OCI-LY7 (cell line): ENCODE results near the gene GNB1L. TPM values are rescaled to one million over a fixed set of nuclear protein-coding genes. Genes with fewer than 3 reads are reported as not detected.

Source experiments
- BruUV-seq: library from RNA; stranded (reverse); fragments of 400-500 nt; replicated peaks from 2 replicates; lab custom pipeline; 2021; lab: Mats Ljungman, UMichigan
- CTCF ChIA-PET: fragments of 300-600 bp; sonication (Branson Sonifier 250); formaldehyde crosslinking; loops from one replicate; lab custom pipeline; 2022; ENCODE audit warnings: antibody characterized with exemption; ENCODE audit not compliant: unreplicated experiment; lab: Charles Lee
- POLR2A ChIA-PET: fragments of 300-600 bp; sonication (Branson Sonifier 250); formaldehyde crosslinking; loops from one replicate; lab custom pipeline; 2022; ENCODE audit warnings: antibody characterized with exemption; lab: Charles Lee
- DNase-seq: peaks from one replicate; pipeline ENCODE4 v3.0.0-alpha.2; 2015; ENCODE audit warnings: low spot score
- H2AFZ ChIP-seq: fragments of 200-600 bp; sonication (generic), shearing (Covaris generic); 2 replicates; pipeline ENCODE4 v1.6.1; 2014; ENCODE audit warnings: mild to moderate bottlenecking, antibody characterized with exemption, low read length, moderate library complexity
- H3K27ac ChIP-seq: fragments of 200-600 bp; sonication (generic); 2 replicates; pipeline ENCODE4 v1.5.1; 2014; ENCODE audit warnings: mixed run types, low read depth, mild to moderate bottlenecking, moderate library complexity, low read length, inconsistent platforms; ENCODE audit not compliant: poor library complexity, severe bottlenecking
- H3K36me3 ChIP-seq: fragments of 200-600 bp; sonication (generic); 2 replicates; pipeline ENCODE4 v1.6.1; 2014; ENCODE audit warnings: mild to moderate bottlenecking, antibody characterized with exemption, low read length, moderate library complexity, mixed read lengths; ENCODE audit not compliant: insufficient read depth
- H3K4me1 ChIP-seq: fragments of 200-600 bp; sonication (generic); 2 replicates; pipeline ENCODE4 v1.5.1; 2014; ENCODE audit warnings: mild to moderate bottlenecking, low read length; ENCODE audit not compliant: insufficient read depth, poor library complexity, severe bottlenecking
- H3K4me2 ChIP-seq: fragments of 200-600 bp; sonication (generic); 2 replicates; pipeline ENCODE4 v1.6.1; 2014; ENCODE audit warnings: mild to moderate bottlenecking, low read length
- H3K4me3 ChIP-seq: fragments of 200-600 bp; sonication (generic); 2 replicates; pipeline ENCODE4 v1.5.1; 2014; ENCODE audit warnings: mild to moderate bottlenecking, low read depth, low read length; ENCODE audit not compliant: poor library complexity, severe bottlenecking
- H3K79me2 ChIP-seq: fragments of 200-600 bp; sonication (generic); 2 replicates; pipeline ENCODE4 v1.6.1; 2016; ENCODE audit warnings: low read depth, mild to moderate bottlenecking, low read length, moderate library complexity, mixed read lengths; ENCODE audit not compliant: insufficient read depth
- H3K9me2 ChIP-seq: fragments of 200-600 bp; sonication (generic); 2 replicates; pipeline ENCODE4 v1.6.1; 2016; ENCODE audit warnings: mild to moderate bottlenecking, low read length, mixed read lengths; ENCODE audit not compliant: insufficient read depth
- H3K9me3 ChIP-seq: fragments of 200-600 bp; sonication (generic); 2 replicates; pipeline ENCODE4 v1.6.1; 2014; ENCODE audit warnings: mild to moderate bottlenecking, mixed run types, low read length, mixed read lengths
- H4K20me1 ChIP-seq: fragments of 200-600 bp; sonication (generic); 2 replicates; pipeline ENCODE4 v1.6.1; 2014; ENCODE audit warnings: mild to moderate bottlenecking, antibody characterized with exemption, low read length, moderate library complexity, mixed read lengths; ENCODE audit not compliant: insufficient read depth
- EZH2phosphoT487 ChIP-seq: fragments of 200-600 bp; sonication (generic); IDR thresholded peaks from 2 replicates; pipeline ENCODE4 v1.6.1; 2018; ENCODE audit warnings: low read depth, borderline replicate concordance, mild to moderate bottlenecking, mixed run types, antibody characterized with exemption, low read length, moderate library complexity, mixed read lengths
- intact Hi-C: fragments of 100-400 bp; cut with micrococcal nuclease; formaldehyde crosslinking; loops from one replicate; pipeline ENCODE4 v1.10.0; 2022; ENCODE audit not compliant: unreplicated experiment
- total RNA-seq, 2 experiments: library from RNA; depleted of rRNA in 1 of 2; stranded (reverse); fragments of >200 nt in 1 of 2; shearing (Covaris generic) in 1 of 2; gene quantifications; 2 replicates each; pipeline ENCODE4 v1.2.3, GENCODE V29; 2014 to 2022
- TF ChIP-seq, protein P1 (sequence below): fragments of 200-600 bp; sonication (generic); conservative IDR thresholded peaks from 2 replicates; pipeline ENCODE4 v1.5.1; 2014; ENCODE audit warnings: mild to moderate bottlenecking, antibody characterized with exemption, low read length, moderate library complexity, mixed read lengths

The GNB1L gene
- total RNA-seq, 2 experiments from 2014 or later: 13.1 to 26.7 TPM

GRCh38 chr22:19799322-19800190 is 55.1 kb downstream of the GNB1L start:
- no peaks in the 10 kb centered on the region for H4K20me1 ChIP-seq
- no peak overlapping the region for H3K4me2 ChIP-seq
- ChIA-PET POLR2A (interaction anchor here (0.6 kb wide), 1 partner anchor 32 kb away, joined by 4 read pairs; no protein-coding TSS in a partner anchor), CTCF (no interaction called here)
- H3K9me2 ChIP-seq: no peaks in the 10 kb centered on the region
- no peaks in the 10 kb centered on the region for H3K4me1 ChIP-seq
- H2AFZ ChIP-seq: no peak overlapping the region
- no peak for DNase-seq
- no peak overlapping the region for H3K27ac ChIP-seq
- no peak for TF ChIP-seq EZH2phosphoT487
- TF ChIP-seq, protein P1, sequence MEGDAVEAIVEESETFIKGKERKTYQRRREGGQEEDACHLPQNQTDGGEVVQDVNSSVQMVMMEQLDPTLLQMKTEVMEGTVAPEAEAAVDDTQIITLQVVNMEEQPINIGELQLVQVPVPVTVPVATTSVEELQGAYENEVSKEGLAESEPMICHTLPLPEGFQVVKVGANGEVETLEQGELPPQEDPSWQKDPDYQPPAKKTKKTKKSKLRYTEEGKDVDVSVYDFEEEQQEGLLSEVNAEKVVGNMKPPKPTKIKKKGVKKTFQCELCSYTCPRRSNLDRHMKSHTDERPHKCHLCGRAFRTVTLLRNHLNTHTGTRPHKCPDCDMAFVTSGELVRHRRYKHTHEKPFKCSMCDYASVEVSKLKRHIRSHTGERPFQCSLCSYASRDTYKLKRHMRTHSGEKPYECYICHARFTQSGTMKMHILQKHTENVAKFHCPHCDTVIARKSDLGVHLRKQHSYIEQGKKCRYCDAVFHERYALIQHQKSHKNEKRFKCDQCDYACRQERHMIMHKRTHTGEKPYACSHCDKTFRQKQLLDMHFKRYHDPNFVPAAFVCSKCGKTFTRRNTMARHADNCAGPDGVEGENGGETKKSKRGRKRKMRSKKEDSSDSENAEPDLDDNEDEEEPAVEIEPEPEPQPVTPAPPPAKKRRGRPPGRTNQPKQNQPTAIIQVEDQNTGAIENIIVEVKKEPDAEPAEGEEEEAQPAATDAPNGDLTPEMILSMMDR: no peak
- intact Hi-C loops: no loop called here
- H3K4me3 ChIP-seq: no peak overlapping the region
- no TSS peak for BruUV-seq
- no peaks in the 10 kb centered on the region for H3K36me3 ChIP-seq
- no peaks in the 10 kb centered on the region for H3K9me3 ChIP-seq
- no peaks in the 10 kb centered on the region for H3K79me2 ChIP-seq

GRCh38 chr22:19798891-19799293 is 55.8 kb downstream of the GNB1L start:
- Histone ChIP-seq H3K4me1 (no peaks in the 10 kb centered on the region), H4K20me1 (no peaks in the 10 kb centered on the region), H3K9me3 (no peaks in the 10 kb centered on the region), H3K4me3 (no peak overlapping the region), H2AFZ (no peak overlapping the region), H3K79me2 (no peaks in the 10 kb centered on the region), H3K4me2 (no peak overlapping the region), H3K27ac (no peak overlapping the region), H3K9me2 (no peaks in the 10 kb centered on the region), H3K36me3 (peaks cover 4% of the 10 kb centered on the region; the same call in 1 of the 2 replicates)
- ChIA-PET CTCF (no interaction called here), POLR2A (no interaction called here)
- DNase-seq: no peak
- no peak for TF ChIP-seq EZH2phosphoT487
- TF ChIP-seq, protein P1: no peak
- intact Hi-C loops: no loop called here
- no TSS peak for BruUV-seq
